ENCODE data around the gene PLEKHG3.
"Not testable (repeated sequence)": the region's sequence is repeated elsewhere in the genome, so short reads cannot be mapped to it uniquely, and the experiment has no call there.

PLEKHG3 gene

DNA sequence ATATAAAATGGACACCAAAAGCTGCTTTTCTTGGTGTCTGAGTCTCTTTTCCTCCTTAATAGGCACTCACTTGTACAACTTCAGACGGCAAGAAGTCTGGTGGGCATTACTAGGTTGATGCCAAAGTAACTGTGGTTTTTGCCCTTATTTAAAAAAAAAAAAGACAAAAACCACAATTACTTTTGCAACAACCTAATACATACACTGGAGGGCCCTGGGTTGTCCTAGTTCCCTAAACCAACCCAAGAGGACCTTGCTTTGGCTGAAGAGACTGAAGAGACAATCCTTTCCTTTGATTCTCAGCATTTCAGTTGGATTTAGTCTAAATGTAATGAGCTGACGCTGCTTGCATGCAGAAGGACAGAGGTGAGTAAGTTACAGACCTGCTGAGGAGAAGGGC, 16.2 kb upstream of the PLEKHG3 start:
- TF ChIP-seq ZFX (IDR thresholded peaks at IDR 0.05; ENCODE audit: borderline replicate concordance): no peak
- no peak for TF ChIP-seq CTCF (IDR thresholded peaks at IDR 0.05)
- no peak overlapping the region for H3K27ac ChIP-seq

- H3K27ac ChIP-seq: no peak overlapping the region
- TF ChIP-seq CTCF (IDR thresholded peaks at IDR 0.05): no peak
- TF ChIP-seq ZFX (IDR thresholded peaks at IDR 0.05; ENCODE audit: borderline replicate concordance): no peak
Measured at GRCh38 chr14:64688811-64689281, 15.4 kb upstream of the PLEKHG3 start.

- TF ChIP-seq ZFX (IDR thresholded peaks at IDR 0.05; ENCODE audit: borderline replicate concordance) (no peak), CTCF (IDR thresholded peaks at IDR 0.05) (no peak)
- H3K27ac ChIP-seq: no peak overlapping the region
Measured at GRCh38 chr14:64689289-64689688, 14.9 kb upstream of the PLEKHG3 start.

DNA sequence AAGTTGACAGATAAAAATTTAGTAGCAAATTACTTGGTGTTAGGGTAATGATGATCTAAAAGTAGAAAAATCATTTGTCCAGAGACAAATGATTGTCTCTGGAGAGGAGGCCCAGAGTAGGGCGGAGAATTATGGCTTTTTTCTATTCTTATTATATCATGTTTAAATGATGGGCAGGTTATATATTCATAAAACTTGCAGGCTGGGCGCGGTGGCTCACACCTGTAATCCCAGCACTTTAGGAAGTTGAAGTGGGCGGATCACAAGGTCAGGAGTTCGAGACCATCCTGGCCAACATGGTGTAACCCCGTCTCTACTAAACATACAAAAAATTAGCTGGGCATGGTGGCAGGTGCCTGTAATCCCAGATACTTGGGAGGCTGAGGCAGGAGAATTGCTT, 13.6 kb upstream of the PLEKHG3 start:
- H3K27ac ChIP-seq: not testable (repeated sequence)

DNA sequence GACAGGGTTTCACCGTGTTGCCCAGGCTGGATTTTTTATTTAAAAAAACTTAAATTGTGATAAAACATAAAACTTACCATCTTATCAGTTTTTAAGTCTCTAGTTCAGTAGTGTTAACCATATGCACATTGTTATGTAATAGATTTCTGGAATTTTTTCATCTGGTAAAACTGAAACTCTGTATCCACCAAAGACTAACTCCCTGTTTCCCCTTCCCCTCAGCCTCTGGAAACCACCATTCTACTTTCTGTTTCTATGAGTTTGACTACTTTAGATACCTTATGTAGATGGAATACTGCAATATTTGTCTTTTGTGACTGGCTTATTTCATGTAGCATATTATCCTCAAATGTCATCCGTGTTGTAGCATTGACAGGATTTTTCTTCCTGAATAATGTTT, 12.8 kb upstream of the PLEKHG3 start:
- no peak overlapping the region for H3K27ac ChIP-seq
- TF ChIP-seq CTCF (IDR thresholded peaks at IDR 0.05): no peak
- no peak for TF ChIP-seq ZFX (IDR thresholded peaks at IDR 0.05; ENCODE audit: borderline replicate concordance)

- TF ChIP-seq ZFX (IDR thresholded peaks at IDR 0.05; ENCODE audit: borderline replicate concordance) (no peak), CTCF (IDR thresholded peaks at IDR 0.05) (no peak)
Measured at GRCh38 chr14:64692189-64692985, 11.8 kb upstream of the PLEKHG3 start.

DNA sequence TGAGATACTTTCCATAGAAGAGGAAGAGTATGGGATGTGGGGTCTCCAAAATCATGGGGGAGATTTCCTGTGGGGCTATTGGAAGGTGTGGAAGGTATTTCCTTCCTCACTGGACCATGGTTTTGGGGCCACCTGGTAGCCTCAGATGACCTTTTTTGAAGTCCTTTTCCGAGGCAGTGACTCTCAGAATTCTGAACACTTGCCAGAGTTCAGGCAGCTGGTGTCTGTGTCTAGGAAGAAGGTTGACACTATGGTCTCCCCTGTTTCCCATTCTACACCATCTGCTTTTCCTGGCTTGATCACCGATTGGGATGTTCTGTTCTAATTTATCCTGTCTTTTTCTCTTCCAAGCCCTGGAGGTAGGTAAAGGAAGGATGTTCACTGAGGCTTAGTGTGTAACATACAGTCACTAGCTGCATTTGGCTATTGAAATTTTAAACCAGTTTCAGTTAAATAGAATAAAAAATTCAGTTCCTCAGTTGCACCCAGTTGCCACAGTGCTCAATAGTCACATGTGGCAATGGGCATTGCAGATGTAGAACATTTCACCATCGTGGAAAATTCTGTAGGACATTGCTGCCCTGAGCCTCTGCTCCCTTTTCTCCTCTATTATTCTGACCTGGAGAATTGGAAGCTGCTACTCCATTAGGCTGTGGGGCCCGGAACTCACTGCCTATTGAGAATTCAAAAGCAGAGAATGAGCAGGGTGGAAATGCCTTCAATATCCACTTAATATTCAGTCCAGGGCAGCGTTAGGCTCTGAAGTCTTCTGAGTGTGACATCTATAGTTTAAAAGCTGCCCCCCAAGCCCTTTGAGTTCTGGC, 11.0 kb upstream of the PLEKHG3 start:
- H3K27ac ChIP-seq: no peak overlapping the region
- no peak for TF ChIP-seq CTCF (IDR thresholded peaks at IDR 0.05)
- TF ChIP-seq ZFX (IDR thresholded peaks at IDR 0.05; ENCODE audit: borderline replicate concordance): no peak

More at GRCh38 chr14:64692189-64692985, 11.8 kb upstream of the PLEKHG3 start:
- H3K27ac ChIP-seq: no peak overlapping the region

Data from 22Rv1 (cell line).